HG03521 (cell line): ENCODE measurements around the gene NWD2.
"Not testable (repeated sequence)": the region's sequence is repeated elsewhere in the genome, so short reads cannot be mapped to it uniquely, and the experiment has no call there.

Experiments used
- ATAC-seq: cut with Tn5 transposase; IDR thresholded peaks from one replicate; pipeline ENCODE4 v1.9.1; 2021; ENCODE audit warnings: mild to moderate bottlenecking, moderate library complexity; ENCODE audit not compliant: unreplicated experiment

The NWD2 gene

DNA sequence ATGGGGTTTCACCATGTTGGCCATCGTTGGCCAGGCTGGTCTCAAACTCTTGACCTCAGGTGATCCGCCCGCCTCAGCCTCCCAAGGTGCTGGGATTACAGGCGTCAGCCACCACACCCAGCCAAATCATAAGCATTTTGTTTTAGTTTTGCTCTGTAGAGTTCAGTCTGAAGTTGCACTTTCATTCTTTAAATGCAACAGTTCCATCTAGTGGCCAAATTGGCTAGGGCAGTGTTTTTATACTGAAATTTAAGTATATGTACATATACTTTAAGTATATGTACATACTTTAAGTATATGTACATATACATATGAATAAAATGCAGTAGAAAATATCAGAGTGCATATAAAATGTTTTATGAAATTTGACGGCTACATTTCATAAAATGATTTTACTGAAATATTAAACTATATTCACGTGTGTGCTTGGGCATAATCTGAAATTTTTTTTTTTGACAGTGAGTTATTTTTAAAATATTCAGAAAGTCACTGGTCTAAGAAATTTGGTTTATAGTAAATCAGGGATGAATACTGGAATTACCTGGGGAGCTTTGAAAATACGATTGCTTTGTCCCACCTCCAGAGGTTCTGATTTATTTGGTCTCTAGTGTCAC is 145.5 kb downstream of the NWD2 start:
- ATAC-seq: peak; percentile 64

- no peak for ATAC-seq
These were observed 148.1 kb downstream of the NWD2 start for GRCh38 chr4:37392521-37393255.

DNA sequence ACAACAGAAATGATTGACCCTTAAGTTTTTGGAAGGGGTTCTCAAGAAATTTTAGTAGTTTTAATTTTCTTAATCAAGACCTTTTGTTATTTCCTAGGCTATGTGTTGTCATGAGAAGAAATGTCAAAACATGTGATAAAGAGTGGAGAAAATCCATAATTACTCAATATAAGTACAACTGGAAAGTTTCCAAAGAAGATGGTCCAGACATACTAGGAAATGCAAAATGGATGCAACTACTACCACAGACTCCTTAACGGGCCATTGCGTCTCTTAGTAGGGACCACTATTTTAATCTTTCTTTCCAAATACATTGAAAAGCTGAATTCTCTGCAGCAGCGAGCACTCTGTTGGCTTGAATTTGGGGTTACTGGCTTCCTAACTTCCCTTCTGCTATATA is 148.8 kb downstream of the NWD2 start:
- ATAC-seq: no peak

DNA sequence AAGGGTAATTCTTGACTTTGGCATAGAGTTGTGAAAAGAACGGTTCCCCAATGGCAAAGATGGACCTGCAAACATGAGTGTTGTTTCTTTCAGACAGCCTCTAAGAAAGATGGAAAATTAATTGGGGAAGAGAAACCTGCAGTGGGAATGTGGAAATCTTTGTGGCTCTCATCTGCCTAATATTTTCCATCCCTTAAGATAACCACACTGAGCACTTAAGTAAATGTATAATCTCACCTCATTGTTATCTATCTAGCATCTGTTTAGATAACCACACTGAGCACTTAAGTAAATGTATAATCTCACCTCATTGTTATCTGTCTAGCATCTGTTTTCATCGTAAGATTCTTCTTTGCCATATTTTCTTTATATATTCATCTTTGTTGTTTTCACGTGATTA is 149.3 kb downstream of the NWD2 start:
- no peak for ATAC-seq

DNA sequence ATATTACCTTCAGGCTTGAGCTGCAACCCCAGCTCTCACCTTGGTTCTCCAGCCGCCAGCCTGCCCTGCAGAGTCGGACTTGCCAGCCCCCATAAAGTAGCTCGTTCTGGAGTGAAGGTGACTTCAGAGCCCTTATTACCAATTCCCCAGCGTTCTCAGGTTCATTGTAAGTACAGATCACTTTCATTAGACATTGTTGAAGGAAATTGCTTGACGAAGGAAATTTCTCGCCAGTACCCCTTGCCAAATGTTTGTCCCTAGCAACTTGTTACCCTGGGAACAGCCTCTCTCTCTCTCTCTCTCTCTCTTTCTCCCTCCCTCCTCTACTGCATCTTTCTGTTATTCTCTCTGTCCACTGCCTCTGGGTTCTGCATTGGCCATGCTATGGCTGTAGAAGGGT is 153.0 kb downstream of the NWD2 start:
- ATAC-seq: no peak

- peak; percentile 57 for ATAC-seq
These were observed 155.8 kb downstream of the NWD2 start for GRCh38 chr4:37400241-37400881.

DNA sequence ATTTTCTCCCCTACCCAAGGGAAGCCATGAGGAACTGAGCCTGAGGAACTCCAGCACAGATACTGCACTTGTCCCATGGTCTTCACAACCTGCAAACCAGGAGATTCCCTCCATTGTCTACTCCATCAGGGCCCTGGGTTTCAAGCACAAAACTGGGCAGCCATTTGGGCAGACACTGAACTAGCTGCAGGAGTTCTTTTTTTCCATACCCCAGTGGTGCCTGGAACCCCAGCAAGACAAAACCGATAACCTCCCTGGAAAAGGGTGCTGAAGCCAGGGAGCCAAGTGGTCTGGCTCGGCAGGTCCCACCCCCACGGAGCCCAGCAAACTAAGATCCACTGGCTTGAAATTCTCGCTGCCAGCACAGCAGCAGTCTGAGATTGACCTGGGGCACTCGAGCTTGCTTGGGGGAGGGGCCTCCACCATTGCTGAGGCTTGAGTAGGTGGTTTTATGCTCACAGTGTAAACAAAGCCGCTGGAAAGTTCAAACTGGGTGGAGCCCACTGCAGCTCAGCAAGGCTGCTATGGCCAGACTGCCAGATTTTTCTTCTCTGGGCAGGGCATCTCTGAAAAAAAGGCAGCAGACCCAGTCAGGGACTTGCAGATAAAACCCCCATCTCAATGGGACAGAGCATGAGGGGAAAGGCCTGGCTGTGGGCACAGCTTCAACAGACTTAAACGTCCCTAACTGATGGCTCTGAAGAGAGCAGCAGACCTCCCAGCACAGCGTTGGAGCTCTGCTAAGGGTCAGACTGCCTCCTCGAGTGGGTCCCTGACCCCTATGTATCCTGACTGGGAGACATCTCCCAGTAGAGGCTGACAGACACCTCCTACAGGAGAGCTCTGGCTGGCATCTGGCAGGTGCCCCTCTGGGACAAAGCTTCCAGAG is 163.6 kb downstream of the NWD2 start:
- ATAC-seq: not testable (repeated sequence)

DNA sequence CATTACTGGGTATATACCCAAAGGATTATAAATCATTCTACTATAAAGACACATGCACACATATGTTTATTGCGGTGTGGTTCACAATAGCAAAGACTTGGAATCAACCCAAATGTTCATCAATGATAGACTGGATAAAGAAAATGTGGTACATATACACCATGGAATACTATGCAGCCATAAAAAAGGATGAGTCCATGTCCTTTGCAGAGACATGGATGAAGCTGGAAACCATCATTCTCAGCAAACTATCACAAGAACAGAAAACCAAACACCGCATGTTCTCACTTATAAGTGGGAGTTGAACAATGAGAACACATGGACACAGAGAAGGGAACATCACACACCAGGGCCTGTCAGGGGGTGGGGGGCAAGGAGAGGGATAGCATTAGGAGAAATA is 169.1 kb downstream of the NWD2 start:
- not testable (repeated sequence) for ATAC-seq

DNA sequence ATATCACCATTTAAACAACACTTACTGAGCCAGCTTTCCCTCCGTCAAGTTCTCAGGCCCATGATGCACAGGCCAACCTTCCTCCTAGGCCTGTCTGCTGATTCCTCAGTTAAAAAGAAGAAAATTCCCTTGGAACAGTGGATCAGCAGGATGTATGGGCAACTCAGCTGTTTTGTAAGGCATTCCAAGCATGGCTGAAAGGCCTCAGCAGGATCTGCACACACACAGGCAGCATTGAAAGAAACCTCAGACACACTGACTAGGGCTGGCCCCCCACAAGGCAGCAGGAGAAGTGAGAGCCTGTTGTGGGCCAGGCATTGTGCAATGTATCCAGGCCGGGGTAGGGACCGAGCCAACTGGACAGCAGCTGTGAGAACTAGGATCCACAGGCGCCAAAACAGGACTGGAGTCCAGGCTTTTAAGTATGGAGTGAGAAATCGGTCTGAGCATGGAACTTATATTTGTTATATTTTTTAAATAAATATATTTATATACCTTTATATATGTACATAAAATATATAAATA is 171.4 kb downstream of the NWD2 start:
- ATAC-seq: no peak

DNA sequence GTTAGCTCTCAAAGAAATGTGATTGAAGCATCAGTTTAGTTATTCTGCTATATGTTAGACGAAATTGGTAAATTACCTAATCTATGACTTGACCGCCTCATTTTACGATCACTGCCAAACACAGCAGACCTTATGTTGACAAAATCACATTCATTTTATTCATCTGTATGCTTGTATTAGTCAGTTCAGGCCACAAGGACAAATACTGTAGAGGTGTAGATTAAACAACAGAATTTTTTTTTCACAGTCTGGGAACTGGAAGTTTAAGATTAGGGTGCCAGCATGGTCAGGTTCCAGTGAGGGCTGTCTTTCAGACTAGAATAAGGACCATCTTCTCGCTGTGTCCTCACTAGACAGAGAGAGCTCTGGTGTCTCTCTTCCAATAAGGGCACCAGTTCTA is 177.1 kb downstream of the NWD2 start:
- ATAC-seq: no peak

GRCh38 chr4:37422102-37422501 is 177.6 kb downstream of the NWD2 start:
- ATAC-seq: no peak

- no peak for ATAC-seq
These were observed 178.1 kb downstream of the NWD2 start for GRCh38 chr4:37422638-37423037.

- ATAC-seq: no peak
These were observed 178.8 kb downstream of the NWD2 start for GRCh38 chr4:37423310-37423709.

- ATAC-seq: no peak
These were observed 180.2 kb downstream of the NWD2 start for GRCh38 chr4:37424753-37425152.

- ATAC-seq: no peak
These were observed 181.3 kb downstream of the NWD2 start for GRCh38 chr4:37425857-37426256.

DNA sequence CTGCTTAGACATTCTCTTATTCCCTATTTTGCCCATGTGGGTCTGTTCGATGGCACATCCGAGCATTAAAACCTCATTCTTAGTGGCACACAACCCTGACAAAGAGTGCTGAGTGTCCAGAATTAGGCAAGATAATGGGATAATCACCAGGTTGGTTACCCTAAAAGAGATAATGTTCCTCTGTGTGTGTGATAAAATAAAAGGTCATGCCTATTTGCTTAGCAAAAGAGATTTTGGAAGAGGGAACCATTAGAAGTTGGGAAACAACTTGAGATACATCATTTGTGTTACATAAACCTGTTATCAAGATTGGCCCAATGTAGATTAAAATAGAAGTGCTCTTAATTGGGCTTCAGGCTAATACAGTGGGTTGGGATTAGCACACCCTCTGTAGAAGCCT is 182.7 kb downstream of the NWD2 start:
- no peak for ATAC-seq

DNA sequence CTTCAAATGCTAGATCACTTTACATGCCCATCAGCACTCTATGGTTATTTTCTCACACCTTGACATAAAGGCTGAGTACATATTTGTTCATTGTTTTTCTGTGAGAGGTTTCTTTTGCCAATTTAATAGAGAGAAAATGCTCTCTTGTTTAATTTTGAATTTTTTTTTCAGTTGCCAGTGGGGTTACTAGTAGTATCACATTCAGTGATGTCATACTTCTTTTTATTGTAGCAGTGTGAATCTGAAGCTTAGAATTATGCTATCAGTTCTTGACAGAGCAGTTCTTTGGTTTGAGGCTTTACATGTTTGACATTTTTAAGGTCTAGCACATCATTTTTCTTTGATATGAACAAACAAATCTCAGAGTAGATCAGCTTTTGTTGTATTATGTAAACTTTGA is 185.4 kb downstream of the NWD2 start:
- no peak for ATAC-seq

GRCh38 chr4:37430718-37431416 is 186.3 kb downstream of the NWD2 start:
- no peak for ATAC-seq

GRCh38 chr4:37431417-37431743 is 186.8 kb downstream of the NWD2 start:
- ATAC-seq: no peak

- no peak for ATAC-seq
These were observed 189.9 kb downstream of the NWD2 start for GRCh38 chr4:37434469-37434868.

- ATAC-seq: no peak
These were observed 192.0 kb downstream of the NWD2 start for GRCh38 chr4:37436546-37436945.
